GM19372 (cell line): ENCODE data around the gene DISC1.
"Not testable (repeated sequence)": the region's sequence is repeated elsewhere in the genome, so short reads cannot be mapped to it uniquely, and the experiment has no call there.

Source experiments
- ATAC-seq: cut with Tn5 transposase; IDR thresholded peaks from one replicate; pipeline ENCODE4 v1.9.1; 2021; ENCODE audit warnings: mild to moderate bottlenecking, low read depth, moderate library complexity; ENCODE audit not compliant: unreplicated experiment

Gene DISC1

DNA sequence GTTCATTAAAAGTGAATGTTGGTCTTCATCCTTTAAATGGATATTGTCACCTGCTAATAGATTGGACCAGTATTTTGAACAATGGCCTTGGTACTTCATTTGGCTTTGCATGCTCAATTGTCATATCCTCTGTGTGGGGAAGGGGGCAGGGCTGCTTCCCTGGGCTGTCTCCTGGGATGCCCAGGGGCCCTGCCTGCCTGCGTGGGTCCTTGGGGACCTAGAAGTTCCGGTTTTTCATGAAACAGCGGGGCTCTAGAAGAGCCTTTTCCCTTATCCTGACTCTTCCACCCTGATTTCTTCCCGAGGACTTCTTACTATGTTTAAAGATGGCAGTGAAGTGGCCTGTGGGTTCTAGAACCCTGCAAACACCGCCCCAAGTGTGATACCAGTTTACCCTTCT lies 97.5 kb downstream of the DISC1 start:
- ATAC-seq = no peak

- ATAC-seq = peak; percentile 62
Observed at GRCh38 chr1:231724876-231725647, 98.5 kb downstream of the DISC1 start.

DNA sequence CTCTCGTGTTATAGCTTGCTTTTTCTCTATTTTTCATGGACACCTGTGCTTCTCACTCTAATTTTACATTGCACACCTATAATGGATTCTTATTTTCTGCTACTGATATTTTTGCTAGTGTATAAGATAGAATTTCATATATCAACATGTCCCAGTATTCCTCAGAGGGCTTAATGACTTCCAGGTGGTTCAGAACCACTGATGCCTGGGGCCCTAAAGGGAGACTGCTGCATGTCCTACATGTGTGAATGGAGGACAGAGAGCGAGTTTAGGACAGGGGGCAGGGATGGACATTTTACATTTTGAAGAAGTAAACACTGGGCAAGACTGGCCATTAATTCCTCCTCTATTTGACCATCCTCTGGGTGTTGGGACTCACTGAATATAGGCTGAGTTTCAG lies 100.6 kb downstream of the DISC1 start:
- no peak for ATAC-seq

- ATAC-seq = not testable (repeated sequence)
Observed at GRCh38 chr1:231728987-231729386, 102.4 kb downstream of the DISC1 start.

GRCh38 chr1:231729544-231729943 lies 103.0 kb downstream of the DISC1 start:
- ATAC-seq = no peak

DNA sequence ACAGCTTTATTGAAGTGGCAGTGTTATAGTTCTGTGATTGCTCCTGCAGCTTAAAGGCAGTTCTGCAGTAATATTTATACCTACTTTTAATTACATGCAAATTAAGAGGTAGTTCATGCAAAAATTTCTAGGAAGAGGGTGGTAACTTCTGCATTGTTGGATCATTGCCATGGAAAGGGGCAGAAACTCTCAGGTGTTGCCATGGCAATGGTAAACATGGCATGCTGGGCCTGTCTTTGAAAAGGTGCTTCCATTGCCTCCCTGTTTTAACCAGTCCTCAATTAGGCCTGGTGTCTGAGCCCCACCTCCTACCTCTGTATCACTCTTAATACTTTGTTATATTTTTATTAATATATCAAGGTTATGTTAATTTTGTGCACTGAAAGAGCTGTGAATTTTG lies 104.7 kb downstream of the DISC1 start:
- no peak for ATAC-seq

DNA sequence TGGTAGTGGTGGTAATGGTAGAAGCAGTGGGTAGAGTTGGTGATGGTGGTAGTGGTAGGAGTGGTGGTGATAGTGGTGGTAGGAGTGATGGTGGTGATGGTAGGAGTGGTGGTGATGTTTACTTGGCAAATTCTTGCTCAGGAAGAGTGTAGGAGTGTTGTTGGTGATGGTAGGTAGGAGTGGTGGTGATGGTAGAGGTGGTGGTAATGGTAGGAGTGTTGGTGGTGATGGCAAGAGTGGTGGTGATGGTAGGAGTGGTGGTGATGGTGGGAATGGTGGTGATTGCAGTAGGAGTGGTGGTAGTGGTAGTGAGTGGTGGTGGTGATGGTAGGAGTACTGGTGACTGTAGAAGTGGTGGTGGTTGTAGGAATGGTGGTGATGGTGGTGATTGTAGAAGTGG lies 106.5 kb downstream of the DISC1 start:
- no peak for ATAC-seq

DNA sequence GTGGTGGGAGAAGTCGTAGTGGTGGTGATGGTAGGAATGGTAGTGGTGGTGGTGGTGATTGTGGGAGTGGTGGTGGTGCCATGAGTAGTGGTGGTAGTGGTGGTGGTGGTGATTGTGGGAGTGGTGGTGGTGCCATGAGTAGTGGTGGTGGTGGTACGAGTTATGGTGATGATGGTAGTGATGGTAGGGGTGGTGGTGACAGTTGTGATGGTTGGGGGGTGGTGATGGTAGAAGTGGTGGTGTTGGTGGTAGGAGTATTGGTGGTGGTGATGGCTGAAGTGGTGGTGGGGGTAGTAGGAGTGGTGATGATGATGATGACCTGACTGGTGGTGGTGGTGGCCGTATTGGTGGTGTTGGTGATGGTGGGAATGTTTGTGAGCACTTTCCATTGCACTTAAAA lies 107.1 kb downstream of the DISC1 start:
- no peak for ATAC-seq

DNA sequence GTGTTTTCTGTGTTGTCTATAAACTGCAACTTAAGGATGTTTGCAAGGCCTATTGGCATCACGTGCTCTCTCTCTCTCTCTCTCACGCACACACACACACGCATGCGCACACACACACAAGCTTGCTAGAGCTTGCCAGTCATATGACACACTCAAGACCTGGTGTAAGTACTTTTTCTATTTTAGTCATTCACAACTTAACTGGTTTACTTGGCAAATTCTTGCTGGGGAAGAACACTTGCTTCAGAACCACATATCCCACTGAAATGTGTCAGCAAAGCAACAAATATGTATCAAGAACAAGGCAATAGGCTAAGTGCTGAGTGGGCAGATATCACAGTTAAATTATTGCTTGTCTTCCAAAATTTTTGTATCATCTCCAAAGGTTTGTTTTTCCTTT lies 107.8 kb downstream of the DISC1 start:
- no peak for ATAC-seq

GRCh38 chr1:231735411-231735810 lies 108.8 kb downstream of the DISC1 start:
- no peak for ATAC-seq

GRCh38 chr1:231735941-231736340 lies 109.4 kb downstream of the DISC1 start:
- ATAC-seq = no peak

- ATAC-seq = no peak
Observed at GRCh38 chr1:231736464-231736863, 109.9 kb downstream of the DISC1 start.

DNA sequence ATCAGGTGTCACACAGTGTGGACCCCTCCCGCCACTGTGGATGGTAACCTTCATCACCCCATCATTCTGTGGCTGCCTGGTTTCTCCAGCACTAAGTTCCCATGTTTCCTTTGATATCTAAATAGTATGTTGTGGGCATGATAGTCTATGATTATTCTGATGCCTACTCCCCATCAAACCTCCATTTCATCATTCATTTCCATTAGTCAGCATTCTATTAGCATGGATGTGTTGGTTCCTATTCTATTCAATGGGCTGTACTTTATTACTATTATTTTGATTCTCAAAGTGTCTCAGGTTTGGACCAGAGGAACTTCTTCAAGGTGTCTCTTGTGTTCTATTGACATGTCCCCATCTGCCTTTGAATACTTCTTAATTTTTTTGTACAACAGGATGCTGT lies 112.0 kb downstream of the DISC1 start:
- ATAC-seq = no peak

GRCh38 chr1:231743966-231744365 lies 117.4 kb downstream of the DISC1 start:
- ATAC-seq = no peak

- no peak for ATAC-seq
Observed at GRCh38 chr1:231748760-231749415, 122.3 kb downstream of the DISC1 start.

DNA sequence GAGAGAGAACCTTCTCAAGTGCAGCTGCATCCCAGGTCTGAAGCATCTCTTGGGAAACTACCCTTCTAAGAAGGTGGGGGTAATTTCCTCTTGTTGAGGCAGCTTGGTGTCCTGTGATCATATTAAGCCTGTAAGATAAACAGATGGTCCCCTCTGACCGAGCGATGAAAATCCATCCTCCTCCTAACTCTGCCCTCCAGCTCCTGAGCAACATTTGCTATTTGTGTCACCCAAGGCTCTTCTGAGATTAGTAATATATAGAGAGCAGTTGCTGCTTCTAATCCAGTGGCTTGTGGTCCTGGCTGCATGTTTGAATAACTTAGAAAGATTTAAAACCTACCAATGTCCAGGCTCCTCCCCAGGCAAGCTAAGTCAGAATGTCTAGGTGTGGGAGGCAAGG lies 123.7 kb downstream of the DISC1 start:
- ATAC-seq = no peak

- ATAC-seq = no peak
Observed at GRCh38 chr1:231750818-231751362, 124.3 kb downstream of the DISC1 start.

GRCh38 chr1:231751415-231751814 lies 124.8 kb downstream of the DISC1 start:
- no peak for ATAC-seq

GRCh38 chr1:231753313-231753712 lies 126.7 kb downstream of the DISC1 start:
- ATAC-seq = no peak

DNA sequence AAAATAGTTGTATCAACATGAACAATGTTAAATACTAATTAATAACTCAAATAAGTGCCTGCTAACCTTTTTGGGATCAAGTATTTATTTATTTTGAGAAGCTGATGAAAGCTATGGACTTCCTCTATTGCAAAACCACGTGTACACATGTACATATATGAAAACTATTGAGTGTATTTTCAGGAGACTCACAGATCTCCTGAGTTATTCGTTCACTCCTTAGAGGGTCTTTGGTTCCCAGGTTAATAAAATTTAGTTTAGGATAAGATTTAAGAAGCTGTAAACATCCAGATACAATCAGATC lies 130.5 kb downstream of the DISC1 start:
- peak; percentile 47 for ATAC-seq

DNA sequence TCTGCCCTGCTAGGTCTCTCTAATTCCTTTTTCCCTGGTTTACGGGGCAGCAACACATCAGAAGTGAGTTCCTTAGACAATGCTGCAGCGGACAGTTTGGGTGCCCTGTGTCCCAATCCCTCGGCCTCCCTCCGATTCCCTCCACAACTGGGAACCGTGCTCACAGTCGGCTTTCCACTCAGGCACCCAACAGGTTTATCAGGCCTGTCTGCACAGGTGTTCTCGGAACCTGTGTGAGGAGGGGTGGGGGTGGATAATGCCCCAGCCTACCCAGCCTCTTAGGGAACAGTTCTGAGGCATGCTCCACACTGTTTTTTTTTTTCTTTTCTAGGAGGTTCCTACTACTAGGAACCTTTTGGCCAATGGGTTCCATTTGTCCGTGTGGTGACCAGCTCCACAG lies 131.2 kb downstream of the DISC1 start:
- ATAC-seq = no peak

GRCh38 chr1:231761252-231761651 lies 134.7 kb downstream of the DISC1 start:
- no peak for ATAC-seq
